Fibroblast of lung (primary cell): ENCODE measurements around the gene GFOD2. TPM values are rescaled to one million over a fixed set of nuclear protein-coding genes. Genes with fewer than 3 reads are reported as not detected.

Experiments
- DNase-seq, 2 donors: peaks; one replicate each; pipeline versions ENCODE4 v3.0.0 to v3.0.0-alpha.2; 2010; ENCODE audit warnings: low read depth in 2 of 2
- H2AFZ ChIP-seq: 2 replicates; pipeline ENCODE4 v1.5.1; 2012; ENCODE audit warnings: low read length, control low read depth, inconsistent platforms
- H3K27ac ChIP-seq: 2 replicates; pipeline ENCODE4 v1.5.1; 2011; ENCODE audit warnings: low read length, control low read depth; ENCODE audit not compliant: insufficient read depth
- H3K27me3 ChIP-seq: 2 replicates; pipeline ENCODE4 v1.5.1; 2011; ENCODE audit warnings: mild to moderate bottlenecking, low read length; ENCODE audit not compliant: control insufficient read depth, insufficient read depth
- H3K36me3 ChIP-seq: 2 replicates; pipeline ENCODE4 v1.5.1; 2011; ENCODE audit warnings: low read length; ENCODE audit not compliant: control insufficient read depth, insufficient read depth
- H3K4me1 ChIP-seq: 2 replicates; pipeline ENCODE4 v1.5.1; 2011; ENCODE audit warnings: low read length; ENCODE audit not compliant: control insufficient read depth, insufficient read depth; ENCODE audit errors: extremely low read depth
- H3K4me2 ChIP-seq: 2 replicates; pipeline ENCODE4 v1.5.1; 2011; ENCODE audit warnings: low read length, control low read depth; ENCODE audit not compliant: insufficient read depth; ENCODE audit errors: extremely low read depth
- H3K4me3 ChIP-seq, 4 experiments: fragments of 200-600 bp in 1 of 4; sonication (generic) in 1 of 4; replicated peaks in 1 of 4; 2 replicates each; pipeline ENCODE4 v1.5.1; 2011 to 2016; ENCODE audit warnings: low read length in 4 of 4, low read depth in 3 of 4, mild to moderate bottlenecking in 3 of 4, control low read depth in 2 of 4, inconsistent platforms in 1 of 4, mixed read lengths in 1 of 4; ENCODE audit not compliant: insufficient read depth in 1 of 4; ENCODE audit errors: control extremely low read depth in 1 of 4
- H3K79me2 ChIP-seq: 2 replicates; pipeline ENCODE4 v1.5.1; 2012; ENCODE audit warnings: mild to moderate bottlenecking, low read length, inconsistent platforms; ENCODE audit not compliant: control insufficient read depth, insufficient read depth
- H3K9ac ChIP-seq: 2 replicates; pipeline ENCODE4 v1.5.1; 2011; ENCODE audit warnings: mild to moderate bottlenecking, low read length, control low read depth; ENCODE audit not compliant: insufficient read depth
- H3K9me3 ChIP-seq: 2 replicates; pipeline ENCODE4 v1.5.1; 2012; ENCODE audit warnings: low read depth, low read length; ENCODE audit not compliant: control insufficient read depth, insufficient read depth
- H4K20me1 ChIP-seq: 2 replicates; pipeline ENCODE4 v1.5.1; 2011; ENCODE audit warnings: low read length; ENCODE audit not compliant: control insufficient read depth, insufficient read depth; ENCODE audit errors: extremely low read depth
- CTCF ChIP-seq, 2 donors: IDR thresholded peaks in 1 of 2; conservative IDR thresholded peaks in 1 of 2; 1 replicate in 1 of 2; 2 replicates in 1 of 2; pipeline ENCODE4 v1.5.1; 2011 to 2012; ENCODE audit warnings: low read length in 2 of 2, control low read depth in 1 of 2, inconsistent platforms in 1 of 2, low read depth in 1 of 2, mild to moderate bottlenecking in 1 of 2
- EZH2 ChIP-seq: IDR thresholded peaks from 2 replicates; pipeline ENCODE4 v1.5.1; 2012; ENCODE audit warnings: low read length, control low read depth, mild to moderate bottlenecking; ENCODE audit errors: missing control alignments
- polyA plus RNA-seq, 2 donors: library from polyadenylated mRNA; depleted of rRNA in 1 of 2; stranded (reverse) in 1 of 2; unstranded in 1 of 2; fragments of >200 nt; gene quantifications; 2 replicates each; pipeline ENCODE4 v1.2.1, GENCODE V29; 2011 to 2012; ENCODE audit warnings: missing spikeins in 1 of 2
- total RNA-seq: library from RNA; depleted of rRNA; stranded (reverse); fragments of >200 nt; gene quantifications from 2 replicates; pipeline ENCODE4 v1.2.1, GENCODE V29; 2014

Gene GFOD2
- total and polyA plus RNA-seq, 2 donors (not counting 1 experiment from before 2014, with no cell fraction given), result 9.2 to 15.2 TPM

- Histone ChIP-seq H3K79me2 (no peaks in the 10 kb centered on the region), H2AFZ (no peak overlapping the region), H3K4me2 (no peak overlapping the region), H3K27ac (no peak overlapping the region), H3K36me3 (peaks cover 2% of the 10 kb centered on the region), H3K4me1 (peaks cover 4% of the 10 kb centered on the region), H3K4me3 (no peak overlapping the region), H3K9me3 (no peaks in the 10 kb centered on the region), H3K27me3 (no peaks in the 10 kb centered on the region), H4K20me1 (no peaks in the 10 kb centered on the region), H3K9ac (no peak overlapping the region)
- no peak for TF ChIP-seq CTCF (conservative IDR thresholded peaks at IDR 0.05 in 1 of 2, IDR thresholded peaks at IDR 0.05 in 1 of 2; ENCODE audit: low read depth in 1 of 2, low read length in 2 of 2)
- no peak for TF ChIP-seq EZH2
- DNase-seq, result peak in 1 of 2 donors; percentile 30
Observed at GRCh38 chr16:67673712-67674580, 45.2 kb downstream of the GFOD2 start.

- Histone ChIP-seq H3K4me2 (no peak overlapping the region), H3K9me3 (no peaks in the 10 kb centered on the region), H3K27ac (no peak overlapping the region), H3K27me3 (no peaks in the 10 kb centered on the region), H3K4me3 (no peak overlapping the region), H3K79me2 (no peaks in the 10 kb centered on the region), H2AFZ (no peak overlapping the region), H4K20me1 (no peaks in the 10 kb centered on the region), H3K4me1 (peaks cover 4% of the 10 kb centered on the region), H3K9ac (no peak overlapping the region), H3K36me3 (peaks cover 2% of the 10 kb centered on the region)
- DNase-seq, result peak; percentile 65 to 77
- TF ChIP-seq CTCF (conservative IDR thresholded peaks at IDR 0.05 in 1 of 2, IDR thresholded peaks at IDR 0.05 in 1 of 2; ENCODE audit: low read depth in 1 of 2, low read length in 2 of 2) (peak; percentile 73 to 87), EZH2 (no peak)
Observed at GRCh38 chr16:67672739-67673662, 46.1 kb downstream of the GFOD2 start.

- Histone ChIP-seq H3K79me2 (no peaks in the 10 kb centered on the region), H3K4me1 (peaks cover 9% of the 10 kb centered on the region), H3K4me3 (no peak overlapping the region), H3K9ac (no peak overlapping the region), H4K20me1 (no peaks in the 10 kb centered on the region), H3K9me3 (no peaks in the 10 kb centered on the region), H2AFZ (no peak overlapping the region), H3K4me2 (no peak overlapping the region), H3K27ac (no peak overlapping the region), H3K27me3 (no peaks in the 10 kb centered on the region), H3K36me3 (peaks cover 2% of the 10 kb centered on the region)
- no peak for DNase-seq
- TF ChIP-seq CTCF (conservative IDR thresholded peaks at IDR 0.05 in 1 of 2, IDR thresholded peaks at IDR 0.05 in 1 of 2; ENCODE audit: low read depth in 1 of 2, low read length in 2 of 2), result no peak
- TF ChIP-seq EZH2, result no peak
Observed at GRCh38 chr16:67672306-67672705, 46.8 kb downstream of the GFOD2 start.
